AML-193 (cell line): ENCODE data around the gene HBP1.
"Not testable (repeated sequence)": the region's sequence is repeated elsewhere in the genome, so short reads cannot be mapped to it uniquely, and the experiment has no call there.

Experiments used
- DNase-seq, 2 experiments: peaks; one replicate each; lab custom pipeline; 2025; lab: John Stamatoyannopoulos, UW

Gene HBP1

GRCh38 chr7:107185716-107186115 lies 16.9 kb downstream of the HBP1 start:
- DNase-seq = no peak

- no peak for DNase-seq
Measured at GRCh38 chr7:107186240-107186639, 17.4 kb downstream of the HBP1 start.

- no peak for DNase-seq
Measured at GRCh38 chr7:107187774-107188173, 19.0 kb downstream of the HBP1 start.

GRCh38 chr7:107190090-107190489 lies 21.3 kb downstream of the HBP1 start:
- DNase-seq = no peak

GRCh38 chr7:107194052-107194451 lies 25.2 kb downstream of the HBP1 start:
- DNase-seq = no peak

GRCh38 chr7:107196834-107197610 lies 28.2 kb downstream of the HBP1 start:
- no peak for DNase-seq

- peak in 1 of 2 experiments; percentile 10 for DNase-seq
Measured at GRCh38 chr7:107201795-107202450, 33.1 kb downstream of the HBP1 start.

GRCh38 chr7:107203607-107204006 lies 34.8 kb downstream of the HBP1 start:
- DNase-seq = no peak

- no peak for DNase-seq
Measured at GRCh38 chr7:107206136-107206535, 37.3 kb downstream of the HBP1 start.

- no peak for DNase-seq
Measured at GRCh38 chr7:107206706-107207105, 37.9 kb downstream of the HBP1 start.

GRCh38 chr7:107207459-107207858 lies 38.7 kb downstream of the HBP1 start:
- no peak for DNase-seq

- DNase-seq = no peak
Measured at GRCh38 chr7:107208024-107208521, 39.3 kb downstream of the HBP1 start.

GRCh38 chr7:107208563-107208962 lies 39.8 kb downstream of the HBP1 start:
- DNase-seq = no peak

GRCh38 chr7:107209565-107209964 lies 40.8 kb downstream of the HBP1 start:
- no peak for DNase-seq

GRCh38 chr7:107210400-107210799 lies 41.6 kb downstream of the HBP1 start:
- no peak for DNase-seq

GRCh38 chr7:107212725-107213124 lies 43.9 kb downstream of the HBP1 start:
- DNase-seq = no peak

GRCh38 chr7:107213193-107213788 lies 44.5 kb downstream of the HBP1 start:
- DNase-seq = no peak

- DNase-seq = no peak
Measured at GRCh38 chr7:107213945-107214344, 45.1 kb downstream of the HBP1 start.

- no peak for DNase-seq
Measured at GRCh38 chr7:107219563-107220244, 50.9 kb downstream of the HBP1 start.

GRCh38 chr7:107220356-107220755 lies 51.6 kb downstream of the HBP1 start:
- DNase-seq = no peak

GRCh38 chr7:107220806-107221205 lies 52.0 kb downstream of the HBP1 start:
- DNase-seq = not testable (repeated sequence)
